A549 treated with DMSO at 1 μM for 4 hours (cell line): Measurements from ENCODE around the gene YTHDC1. TPM values are rescaled to one million over a fixed set of nuclear protein-coding genes. Genes with fewer than 3 reads are reported as not detected.

Source experiments
- total RNA-seq: library from RNA; stranded (reverse); fragments of 200-300 nt; extraction: Qiagen RNA extraction; gene quantifications from 5 replicates; pipeline ENCODE4 v1.2.3, GENCODE V29; 2022; ENCODE audit warnings: low read depth

YTHDC1 gene
- total RNA-seq: 33.4 to 38.6 TPM (median 36.3 TPM) in 5 replicates

DNA sequence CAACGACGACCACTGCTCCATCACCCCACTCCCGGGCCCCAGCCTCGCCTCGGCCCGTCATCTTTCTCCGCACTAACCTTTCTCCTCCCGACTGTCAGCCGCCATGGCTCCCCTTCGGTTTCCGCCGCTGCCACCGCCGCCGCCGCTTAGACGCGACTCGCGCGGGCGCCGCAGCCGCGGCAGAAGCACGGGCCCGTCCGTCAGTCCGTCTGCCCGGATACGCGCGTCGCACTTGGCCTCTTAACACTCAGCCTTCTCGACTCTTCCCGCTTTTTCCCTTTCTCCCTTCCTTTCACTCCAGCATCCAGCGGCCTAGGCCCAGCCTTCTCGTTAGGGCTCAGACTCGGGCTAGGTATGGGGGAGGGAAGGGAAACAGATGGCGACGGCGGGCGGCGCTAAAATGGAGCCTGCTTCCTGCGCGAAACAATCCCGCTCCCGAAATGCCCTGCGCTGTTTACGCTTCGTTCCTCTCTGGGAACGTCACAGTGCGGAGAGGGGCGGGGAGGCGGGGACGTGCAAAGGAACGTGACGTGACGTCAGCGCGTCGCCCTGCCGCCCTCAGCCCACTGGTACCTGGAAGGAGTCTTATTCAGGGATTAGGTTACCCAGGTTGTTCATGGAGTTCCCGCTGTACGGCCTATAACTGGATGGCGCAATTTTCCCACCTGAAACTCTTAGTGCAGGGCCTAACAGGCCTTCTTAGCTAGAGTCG is at the start of gene YTHDC1:
TSS of gene YTHDC1 (minus strand) at position 442 of the 712 bp plus-strand sequence. CDS start at position 105, 337 bp downstream.

Other genes starting within 250 kb of the YTHDC1 start
- gene TMPRSS11F, start 220.2 kb downstream of the YTHDC1 start, total RNA-seq: not detected in 5 replicates
- gene TMPRSS11B, start 104.4 kb downstream of the YTHDC1 start, total RNA-seq: 0.04 TPM in 1 of 5 replicates, not detected in the others
- not detected in 5 replicates for gene TMPRSS11E, start 97.4 kb upstream of the YTHDC1 start, total RNA-seq
- not detected in 5 replicates for gene UGT2B17, start 226.2 kb upstream of the YTHDC1 start, total RNA-seq